ENCODE data around the gene EIF4A2. TPM values are rescaled to one million over a fixed set of nuclear protein-coding genes. Genes with fewer than 3 reads are reported as not detected.

Gene EIF4A2
- total and polyA plus RNA-seq, 11 donors = 255 to 496 (median 358) TPM

GRCh38 chr3:186784820-186785494, 1.6 kb downstream of the EIF4A2 start:
- H3K4me1 ChIP-seq = peaks cover 7 to 58% (median 40%) of the 10 kb centered on the region in 12 donors
- no peaks in the 10 kb centered on the region for H3K9me3 ChIP-seq
- H3K27ac ChIP-seq = peak overlapping the region in 6 of 12 donors; percentile 95 to 99 (median 98)
- no peaks in the 10 kb centered on the region for H3K27me3 ChIP-seq
- intact Hi-C loops (cut with DNase I) = loop anchor here in 3 of 10 donors (5.0 to 10.0 kb wide), 3 partner anchors 147 to 850 kb away; partner anchors contain the start of genes TRA2B (in 2 of the 3) and ST6GAL1 (in 1 of the 3)
- DNase-seq (no peak), ATAC-seq (no peak)
- H3K4me3 ChIP-seq = peak overlapping the region; percentile 71 to 97 (median 84)
- H3K36me3 ChIP-seq = peaks cover 6 to 62% (median 57%) of the 10 kb centered on the region in 9 donors
- WGBS, 4 donors = 11 to 18% (median 15%) methylated on average over 7 of the region's 7 CpGs
- TF ChIP-seq CTCF (IDR thresholded peaks at IDR 0.05) (no peak), POLR2A (IDR thresholded peaks at IDR 0.05) (no peak)

GRCh38 chr3:186785495-186786018, 2.2 kb downstream of the EIF4A2 start:
- no peaks in the 10 kb centered on the region for H3K27me3 ChIP-seq
- 19 to 25% (median 23%) methylated on average over 7 of the region's 7 CpGs for WGBS, 4 donors
- peaks cover 6 to 68% (median 63%) of the 10 kb centered on the region in 9 donors for H3K36me3 ChIP-seq
- TF ChIP-seq CTCF (IDR thresholded peaks at IDR 0.05) (no peak), POLR2A (IDR thresholded peaks at IDR 0.05) (no peak)
- H3K4me1 ChIP-seq = peaks cover 7 to 63% (median 40%) of the 10 kb centered on the region in 12 donors
- H3K4me3 ChIP-seq = peak overlapping the region; percentile 71 to 97 (median 84)
- DNase-seq (no peak), ATAC-seq (no peak)
- no peak overlapping the region for H3K27ac ChIP-seq
- intact Hi-C loops (cut with DNase I) = loop anchor here in 1 of 10 donors (10.0 kb wide), 1 partner anchor 851 kb away; the partner anchor contains the start of gene TRA2B
- no peaks in the 10 kb centered on the region for H3K9me3 ChIP-seq

GRCh38 chr3:186786922-186787321, 3.5 kb downstream of the EIF4A2 start:
- TF ChIP-seq POLR2A (IDR thresholded peaks at IDR 0.05) = no peak
- DNase-seq (no peak), ATAC-seq (no peak)
- Histone ChIP-seq H3K9me3 (no peaks in the 10 kb centered on the region), H3K27ac (no peak overlapping the region), H3K27me3 (no peaks in the 10 kb centered on the region), H3K4me3 (peak overlapping the region in 7 of 12 donors; percentile 71 to 97 (median 87)), H3K36me3 (peaks cover 6 to 81% (median 74%) of the 10 kb centered on the region in 9 donors), H3K4me1 (peaks cover 7 to 61% (median 40%) of the 10 kb centered on the region in 12 donors)
- intact Hi-C loops (cut with DNase I) = loop anchor here in 1 of 10 donors (10.0 kb wide), 1 partner anchor 852 kb away; the partner anchor contains the start of gene TRA2B
- WGBS, 4 donors = 52 to 64% (median 61%) methylated on average over 3 of the region's 3 CpGs

- Histone ChIP-seq H3K27me3 (no peaks in the 10 kb centered on the region), H3K4me1 (peaks cover 7 to 54% (median 40%) of the 10 kb centered on the region in 12 donors), H3K9me3 (no peaks in the 10 kb centered on the region), H3K36me3 (peaks cover 6 to 88% (median 80%) of the 10 kb centered on the region in 9 donors), H3K4me3 (peak overlapping the region in 2 of 12 donors; percentile 71 to 87), H3K27ac (no peak overlapping the region)
- intact Hi-C loops (cut with DNase I) = loop anchor here in 1 of 10 donors (10.0 kb wide), 1 partner anchor 853 kb away; the partner anchor contains the start of gene TRA2B
- ATAC-seq (no peak), DNase-seq (no peak)
- no peak for TF ChIP-seq POLR2A (IDR thresholded peaks at IDR 0.05)
- no peak for TF ChIP-seq CTCF (IDR thresholded peaks at IDR 0.05)
- WGBS, 4 donors = 76 to 81% (median 80%) methylated on average over 15 of the region's 15 CpGs
Measured at GRCh38 chr3:186787642-186788481, 4.5 kb downstream of the EIF4A2 start.
